GM18951 (cell line): ENCODE data around the gene MAOB.

Experiments used
- POLR2A ChIP-seq: IDR thresholded peaks from 4 replicates; pipeline ENCODE4 v1.6.1; 2011; ENCODE audit warnings: mild to moderate bottlenecking; ENCODE audit not compliant: insufficient read length, insufficient read depth; ENCODE audit errors: extremely low read depth
- in situ Hi-C: fragments of 300-500 bp; cut with MboI; formaldehyde crosslinking; loops from one replicate; pipeline ENCODE4 v1.12.0; 2022; ENCODE audit warnings: low sequenced_read_pairs, mixed read lengths, inconsistent platforms; ENCODE audit not compliant: unreplicated experiment

The MAOB gene

DNA sequence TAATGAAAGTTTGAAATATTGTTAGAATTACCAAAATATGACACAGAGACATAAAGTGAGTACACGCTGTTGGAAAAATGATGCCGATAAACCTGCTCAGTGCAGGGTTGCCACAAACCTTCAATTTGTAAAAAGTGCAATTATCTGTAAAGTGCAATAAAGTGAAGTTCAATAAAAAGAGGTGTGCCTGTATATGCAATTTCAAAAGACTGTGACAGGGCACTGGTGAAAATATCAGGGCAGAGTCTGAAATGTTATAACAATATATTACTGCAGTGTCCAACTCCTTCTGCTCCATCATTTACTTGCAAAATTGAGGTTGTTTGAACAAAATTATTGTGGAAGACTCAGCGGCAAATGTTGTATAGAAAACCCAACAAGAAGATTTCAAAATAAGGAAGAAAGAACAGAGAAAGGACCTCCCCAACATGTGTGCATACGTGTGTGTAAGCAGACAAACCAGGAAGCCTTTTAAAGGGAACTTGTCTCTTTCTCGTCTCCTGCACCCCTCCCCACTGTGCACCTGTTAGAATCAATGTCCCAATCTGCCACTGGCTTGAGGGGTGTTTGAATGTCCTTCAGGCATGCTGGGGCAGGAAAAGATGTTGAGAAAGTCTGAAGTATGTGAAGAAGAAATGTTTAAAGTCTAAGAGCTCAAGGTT is 96.2 kb downstream of the MAOB start:
- no peak for TF ChIP-seq POLR2A
- in situ Hi-C loops = no loop called here

DNA sequence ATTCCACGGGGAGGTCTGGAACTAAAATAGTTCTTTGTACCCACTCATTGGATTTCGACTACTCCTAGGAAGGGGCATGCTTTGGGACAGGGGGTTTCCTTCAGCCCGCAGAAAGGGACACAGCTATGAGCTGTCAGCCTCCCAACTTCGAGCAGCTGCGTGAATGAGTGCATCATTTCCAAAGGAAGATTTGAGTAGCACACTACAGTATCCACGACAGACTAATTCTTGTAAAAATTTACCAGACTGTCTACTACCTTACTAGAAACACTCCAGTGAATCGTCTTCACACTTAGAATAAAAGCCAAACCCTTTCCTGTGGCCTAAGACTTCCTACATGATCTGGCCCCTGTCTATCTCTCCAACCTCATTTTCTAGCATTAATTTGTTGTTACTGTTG is 124.2 kb downstream of the MAOB start:
- no peak for TF ChIP-seq POLR2A
- in situ Hi-C loops = no loop called here

DNA sequence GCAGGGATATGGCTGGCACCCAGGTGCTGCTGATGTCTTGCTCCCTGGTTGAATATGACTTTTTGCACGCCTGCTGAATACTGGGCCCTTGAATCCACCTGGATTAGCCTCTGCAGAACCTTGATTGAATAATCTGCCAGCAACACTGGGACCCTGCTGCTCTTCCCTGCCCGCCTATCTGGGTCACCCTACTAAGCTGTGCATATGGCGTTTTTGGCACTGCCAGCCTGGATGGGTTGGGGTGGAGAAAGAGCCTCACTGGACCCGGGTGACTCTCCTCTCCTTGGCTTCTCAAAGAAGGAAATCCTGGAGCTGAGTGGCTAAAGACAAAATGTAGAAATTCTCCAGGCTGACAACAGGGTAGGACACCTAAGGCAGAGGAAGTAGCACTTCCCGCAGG is 126.2 kb downstream of the MAOB start:
- in situ Hi-C loops = no loop called here
- TF ChIP-seq POLR2A = no peak

DNA sequence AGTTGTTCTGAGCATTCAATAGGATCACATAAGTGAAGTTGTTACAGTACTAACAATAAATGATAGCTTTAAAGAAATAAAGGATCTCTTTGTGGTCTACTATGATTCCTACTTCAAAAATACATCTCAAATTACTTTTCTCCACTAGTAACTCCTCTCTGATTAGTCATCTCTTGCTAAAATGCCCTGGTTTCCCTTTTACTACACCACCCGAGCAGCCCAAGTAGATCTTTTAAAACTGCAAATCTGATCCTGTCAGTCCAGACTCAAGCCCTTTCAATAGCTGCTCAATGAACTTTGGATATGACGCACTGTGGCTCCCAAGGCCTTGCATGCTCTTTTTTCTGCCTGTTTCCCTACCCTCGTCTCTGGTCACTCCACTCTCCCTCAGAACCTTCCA is 128.6 kb downstream of the MAOB start:
- in situ Hi-C loops = no loop called here

DNA sequence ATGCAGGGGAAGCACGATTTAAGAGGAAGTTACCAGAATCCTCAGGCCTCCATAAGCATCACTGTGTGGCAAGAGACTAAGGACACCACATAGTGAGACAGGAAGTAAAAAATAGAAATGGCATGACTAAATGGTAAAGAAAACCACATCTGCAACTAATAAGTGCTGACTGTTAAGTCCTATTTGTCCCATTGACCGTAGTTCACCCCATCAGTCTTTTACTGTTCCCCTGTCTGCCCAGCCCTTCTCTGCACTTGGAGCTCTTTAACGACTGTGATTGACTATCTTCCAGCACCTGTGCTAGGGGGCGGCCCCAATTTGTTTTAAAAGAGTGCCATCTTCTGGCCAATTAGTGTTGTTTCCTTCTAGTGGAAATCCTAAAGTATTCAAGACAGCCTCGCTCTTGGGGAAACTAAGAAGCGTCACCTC is 132.0 kb downstream of the MAOB start:
- no peak for TF ChIP-seq POLR2A
- in situ Hi-C loops = no loop called here

More for the DNA sequence above, 128.6 kb downstream of the MAOB start:
- TF ChIP-seq POLR2A = no peak

DNA sequence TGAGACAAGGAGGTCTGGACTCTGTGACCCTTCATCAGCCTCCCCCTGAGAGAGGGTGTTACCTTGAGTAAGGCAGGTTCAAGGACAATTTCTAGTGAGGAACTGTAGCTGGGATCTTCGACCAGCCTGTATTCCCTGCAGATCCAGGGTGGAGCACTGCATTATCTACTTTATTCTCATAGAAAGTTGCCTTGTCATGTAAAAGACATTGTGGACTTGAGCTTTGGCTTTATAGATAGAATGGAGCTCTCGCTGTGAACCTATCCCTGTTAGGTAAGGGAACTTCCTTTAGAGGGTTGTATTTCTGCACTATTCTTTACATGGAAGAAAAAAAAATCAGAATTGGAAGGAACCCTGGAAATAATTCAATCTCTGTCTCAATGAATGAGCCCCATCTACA is 134.8 kb downstream of the MAOB start:
- in situ Hi-C loops = loop anchor here (25.0 kb wide), 1 partner anchor 410 kb away; no protein-coding TSS in a partner anchor
- TF ChIP-seq POLR2A = no peak

DNA sequence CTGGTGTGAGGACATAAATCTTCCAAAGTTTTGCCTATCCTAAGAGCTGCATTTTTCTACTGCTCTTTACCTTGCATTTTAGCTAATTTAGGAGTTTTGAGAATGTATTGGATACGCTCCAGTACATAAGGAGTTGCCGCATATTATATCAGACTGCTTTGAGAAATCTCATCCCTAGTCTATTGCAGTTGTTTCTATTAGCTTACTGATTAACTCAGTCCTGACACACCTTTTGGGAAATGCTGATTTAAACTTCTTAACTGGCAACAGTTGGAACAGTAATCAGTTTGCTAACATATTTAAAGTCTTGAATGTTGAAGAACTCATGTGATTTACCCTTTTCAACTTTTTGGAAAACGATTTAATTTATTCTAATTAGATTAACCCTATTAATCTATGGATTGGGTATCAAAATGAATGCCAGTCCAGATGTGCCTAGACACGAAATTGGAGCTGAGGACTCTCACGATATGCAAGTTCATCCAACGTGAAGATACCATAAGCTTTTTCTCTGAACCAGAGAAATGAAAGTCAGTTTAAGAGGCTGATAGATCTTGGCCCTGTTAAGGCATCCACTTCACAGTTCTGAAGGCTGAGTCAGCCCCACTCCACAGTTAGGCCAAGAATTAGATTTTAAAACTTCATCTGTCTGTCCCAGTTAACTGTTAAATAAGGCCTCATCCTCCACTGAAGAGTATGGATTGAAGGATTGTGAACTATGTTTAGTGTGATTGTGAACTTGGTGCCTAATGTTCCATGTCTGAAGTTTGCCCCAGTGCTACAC is 136.1 kb downstream of the MAOB start:
- TF ChIP-seq POLR2A = no peak
- in situ Hi-C loops = loop anchor here (25.0 kb wide), 1 partner anchor 409 kb away; no protein-coding TSS in a partner anchor

DNA sequence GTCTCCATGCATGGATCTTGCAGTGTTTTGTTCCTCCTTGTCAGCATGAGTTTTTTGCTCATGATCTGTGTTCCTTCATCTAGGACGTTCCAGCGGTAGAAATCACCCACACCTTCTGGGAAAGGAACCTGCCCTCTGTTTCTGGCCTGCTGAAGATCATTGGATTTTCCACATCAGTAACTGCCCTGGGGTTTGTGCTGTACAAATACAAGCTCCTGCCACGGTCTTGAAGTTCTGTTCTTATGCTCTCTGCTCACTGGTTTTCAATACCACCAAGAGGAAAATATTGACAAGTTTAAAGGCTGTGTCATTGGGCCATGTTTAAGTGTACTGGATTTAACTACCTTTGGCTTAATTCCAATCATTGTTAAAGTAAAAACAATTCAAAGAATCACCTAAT is 138.0 kb downstream of the MAOB start:
- in situ Hi-C loops = loop anchor here (25.0 kb wide), 1 partner anchor 407 kb away; no protein-coding TSS in a partner anchor
- TF ChIP-seq POLR2A = no peak

DNA sequence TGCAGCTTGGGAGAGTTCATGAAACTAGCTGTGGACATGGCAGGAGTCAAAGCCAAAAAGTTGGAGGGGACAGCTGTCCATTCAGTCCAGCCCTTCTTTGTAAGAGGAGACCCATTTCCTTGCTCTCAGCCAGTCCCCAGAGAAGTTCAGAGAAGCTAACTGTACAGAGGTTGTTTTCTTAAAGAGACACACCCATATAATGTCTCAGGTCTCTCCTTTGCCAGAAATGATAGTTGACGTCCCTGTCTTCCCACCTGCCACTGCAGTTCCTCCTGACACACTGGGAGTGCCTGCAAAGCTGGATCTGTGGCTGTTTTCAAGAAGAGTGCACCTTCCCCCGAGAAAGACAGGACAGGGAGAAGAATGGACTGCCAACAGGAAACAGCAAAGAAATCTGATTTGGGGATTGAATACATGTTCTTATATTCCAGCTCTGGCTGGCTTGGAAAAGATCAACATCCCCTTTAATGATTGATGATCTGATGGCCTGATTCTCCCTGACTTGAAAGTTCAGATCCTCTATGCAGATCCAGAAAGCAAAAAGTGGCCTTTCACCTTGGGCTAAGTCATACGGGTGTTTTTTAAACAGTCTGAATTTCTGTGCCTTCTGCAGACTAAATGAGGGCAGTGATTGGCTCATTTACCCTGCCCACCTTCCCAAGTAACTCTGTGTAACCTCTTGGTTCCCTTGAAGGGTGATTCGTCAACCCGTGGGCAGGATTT is 139.0 kb downstream of the MAOB start:
- TF ChIP-seq POLR2A = no peak
- in situ Hi-C loops = loop anchor here (25.0 kb wide), 1 partner anchor 406 kb away; no protein-coding TSS in a partner anchor

DNA sequence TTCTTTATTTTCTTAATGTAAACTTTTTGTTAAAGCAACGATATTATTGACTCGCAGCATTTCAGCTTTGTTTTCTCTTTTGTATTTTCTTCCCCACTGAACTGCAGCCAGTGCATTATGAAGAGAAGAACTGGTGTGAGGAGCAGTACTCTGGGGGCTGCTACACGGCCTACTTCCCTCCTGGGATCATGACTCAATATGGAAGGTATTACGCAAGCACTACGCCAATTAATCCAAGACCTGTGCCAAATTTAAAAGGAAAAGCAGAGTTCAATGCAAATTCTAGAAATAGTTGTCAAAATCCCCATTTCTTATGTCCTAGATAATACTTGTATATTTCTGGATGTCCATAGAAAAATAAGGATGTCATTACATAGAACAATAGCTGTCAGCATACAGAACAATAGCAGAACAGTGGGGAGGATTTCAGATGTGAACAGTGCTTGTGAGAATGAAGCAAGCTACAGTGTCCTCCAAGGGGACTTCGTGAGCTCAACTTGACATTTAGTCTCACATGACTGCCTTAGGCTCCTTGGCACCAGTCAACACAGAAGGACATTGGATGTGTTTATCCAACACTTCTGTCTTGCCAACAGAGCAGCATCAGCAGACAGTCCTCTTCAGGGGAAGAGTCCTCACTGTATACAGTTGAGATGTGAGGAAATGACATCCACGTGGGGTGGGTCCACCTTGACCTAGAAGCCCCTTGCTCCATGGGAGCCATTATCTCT is 140.2 kb downstream of the MAOB start:
- in situ Hi-C loops = loop anchor here (25.0 kb wide), 1 partner anchor 405 kb away; no protein-coding TSS in a partner anchor
- TF ChIP-seq POLR2A = no peak

DNA sequence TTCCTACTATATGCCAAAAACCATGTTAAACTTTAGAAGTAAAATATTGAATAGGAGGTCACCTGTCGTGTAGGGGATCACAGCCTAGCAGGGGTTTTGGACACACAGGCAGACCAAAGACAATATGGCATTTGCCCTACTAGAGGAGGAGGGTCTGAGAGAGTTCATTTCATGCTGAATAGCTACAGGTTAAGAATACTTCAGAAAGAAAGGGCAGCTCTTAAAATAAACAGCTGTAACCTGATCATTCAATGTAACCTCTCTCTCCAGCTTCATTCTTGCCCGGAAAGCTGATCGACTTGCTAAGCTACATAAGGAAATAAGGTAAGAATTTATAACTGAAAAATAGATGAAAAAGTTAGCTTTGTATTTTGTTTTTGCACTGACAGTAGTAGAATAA is 146.3 kb downstream of the MAOB start:
- TF ChIP-seq POLR2A = no peak
- in situ Hi-C loops = loop anchor here (25.0 kb wide), 1 partner anchor 399 kb away; no protein-coding TSS in a partner anchor

DNA sequence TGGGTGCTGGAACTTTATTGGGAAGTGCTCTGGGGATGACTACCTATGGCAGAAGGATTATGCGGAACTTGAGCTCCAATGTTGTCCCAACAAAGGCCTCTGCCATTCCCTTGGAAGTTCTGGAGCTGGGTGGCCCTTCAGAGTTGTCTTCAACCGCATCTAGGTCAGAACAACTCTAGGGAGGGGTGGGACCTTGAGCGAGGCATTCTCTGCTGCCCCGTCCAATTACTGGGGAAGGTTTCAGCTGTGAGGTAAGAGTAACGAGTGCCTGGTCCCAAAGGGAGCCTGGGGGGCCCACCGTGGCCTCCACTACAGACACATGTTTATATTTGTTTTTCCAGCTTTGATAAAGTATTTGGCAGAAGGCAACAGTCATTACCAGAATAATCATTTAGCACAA is 146.7 kb downstream of the MAOB start:
- in situ Hi-C loops = loop anchor here (25.0 kb wide), 1 partner anchor 398 kb away; no protein-coding TSS in a partner anchor

More for the DNA sequence above, 146.7 kb downstream of the MAOB start:
- no peak for TF ChIP-seq POLR2A
